Caco-2 (cell line): ENCODE measurements around the gene BCAS3. TPM values are rescaled to one million over a fixed set of nuclear protein-coding genes. Genes with fewer than 3 reads are reported as not detected.

Source experiments
- BruUV-seq: library from RNA; stranded (reverse); fragments of 400-500 nt; replicated peaks from 2 replicates; lab custom pipeline; 2021; lab: Mats Ljungman, UMichigan
- CTCF ChIA-PET: fragments of 300-600 bp; sonication (Branson Sonifier 250); formaldehyde crosslinking; loops from one replicate; lab custom pipeline; 2022; ENCODE audit warnings: antibody characterized with exemption; lab: Charles Lee
- POLR2A ChIA-PET: fragments of 300-600 bp; sonication (Branson Sonifier 250); formaldehyde crosslinking; loops from one replicate; lab custom pipeline; 2022; ENCODE audit warnings: antibody characterized with exemption; lab: Charles Lee
- DNase-seq, 2 experiments: peaks; one replicate each; pipeline versions ENCODE4 v3.0.0 to v3.0.0-alpha.2; 2020 to 2022
- H3K27me3 ChIP-seq: replicated peaks from 2 replicates; pipeline ENCODE4 v1.6.0; 2011; ENCODE audit warnings: low read length; ENCODE audit not compliant: control insufficient read depth, insufficient read depth
- H3K36me3 ChIP-seq: 2 replicates; pipeline ENCODE4 v1.5.1; 2011; ENCODE audit warnings: low read length; ENCODE audit not compliant: control insufficient read depth, insufficient read depth
- H3K4me1 ChIP-seq: fragments of 250-450 bp; sonication (Bioruptor Pico); 2 replicates; pipeline ENCODE4 v1.5.1; 2020; ENCODE audit warnings: mild to moderate bottlenecking
- H3K4me3 ChIP-seq: 2 replicates; pipeline ENCODE4 v1.5.1; 2011; ENCODE audit warnings: low read depth, mild to moderate bottlenecking, control low read depth, low read length
- H3K9me3 ChIP-seq: fragments of 250-450 bp; sonication (Bioruptor Pico); 2 replicates; pipeline ENCODE4 v1.5.1; 2020; ENCODE audit warnings: mild to moderate bottlenecking, moderate library complexity
- H3K27ac Mint-ChIP-seq: one replicate; pipeline ENCODE4 v1.8.0; 2022; ENCODE audit warnings: mixed read lengths; ENCODE audit not compliant: unreplicated experiment
- H3K27me3 Mint-ChIP-seq: one replicate; pipeline ENCODE4 v1.8.0; 2022; ENCODE audit warnings: mixed read lengths; ENCODE audit not compliant: insufficient read depth, unreplicated experiment
- H3K36me3 Mint-ChIP-seq: one replicate; pipeline ENCODE4 v1.8.0; 2022; ENCODE audit warnings: mild to moderate bottlenecking, mixed read lengths; ENCODE audit not compliant: insufficient read depth, unreplicated experiment
- H3K4me1 Mint-ChIP-seq: one replicate; pipeline ENCODE4 v1.8.0; 2022; ENCODE audit warnings: low read depth, mixed read lengths; ENCODE audit not compliant: unreplicated experiment
- H3K4me3 Mint-ChIP-seq: one replicate; pipeline ENCODE4 v1.8.0; 2022; ENCODE audit warnings: mild to moderate bottlenecking, moderate library complexity, mixed read lengths; ENCODE audit not compliant: unreplicated experiment
- H3K9me3 Mint-ChIP-seq: one replicate; pipeline ENCODE4 v1.8.0; 2022; ENCODE audit warnings: mixed read lengths; ENCODE audit not compliant: unreplicated experiment
- CTCF ChIP-seq, 2 experiments: fragments of 200-600 bp in 1 of 2; IDR thresholded peaks; 1 replicate in 1 of 2; 2 replicates in 1 of 2; pipeline versions ENCODE4 v1.5.1 to v1.8.0; 2011 to 2022; ENCODE audit warnings: antibody characterized with exemption in 1 of 2, control low read depth in 1 of 2, inconsistent platforms in 1 of 2, low read depth in 1 of 2, low read length in 1 of 2, mild to moderate bottlenecking in 1 of 2, moderate library complexity in 1 of 2; ENCODE audit not compliant: insufficient read depth in 1 of 2, severe bottlenecking in 1 of 2, unreplicated experiment in 1 of 2
- intact Hi-C: fragments of 100-400 bp; cut with micrococcal nuclease; formaldehyde crosslinking; loops from one replicate; pipeline ENCODE4 v1.10.0; 2022; ENCODE audit not compliant: unreplicated experiment
- total RNA-seq: library from RNA; stranded (reverse); gene quantifications from 2 replicates; pipeline ENCODE4 v1.2.3, GENCODE V29; 2022

Gene BCAS3
- total RNA-seq, 1 experiment from 2014 or later, result 44.1 TPM

- CTCF ChIA-PET, result no interaction called here
- POLR2A ChIA-PET, result interaction anchor here (0.7 kb wide), 1 partner anchor 70 kb away, joined by 3 read pairs; no protein-coding TSS in a partner anchor
- peaks cover 9% of the 10 kb centered on the region for H3K9me3 Mint-ChIP-seq
- no peak overlapping the region for H3K4me3 Mint-ChIP-seq
- H3K27ac Mint-ChIP-seq, result no peak overlapping the region
- H3K9me3 ChIP-seq, result no peaks in the 10 kb centered on the region
- H3K4me3 ChIP-seq, result no peak overlapping the region
- no peaks in the 10 kb centered on the region for H3K27me3 ChIP-seq
- peaks cover 16% of the 10 kb centered on the region for H3K4me1 ChIP-seq
- no peak for DNase-seq
- intact Hi-C loops, result no loop called here
- TF ChIP-seq CTCF (IDR thresholded peaks at IDR 0.05; ENCODE audit: insufficient read depth in 1 of 2, low read depth in 1 of 2, low read length in 1 of 2, severe bottlenecking in 1 of 2, unreplicated experiment in 1 of 2), result no peak
- H3K4me1 Mint-ChIP-seq, result peaks cover 23% of the 10 kb centered on the region
- H3K36me3 Mint-ChIP-seq, result peaks cover 5% of the 10 kb centered on the region
- no peaks in the 10 kb centered on the region for H3K27me3 Mint-ChIP-seq
- BruUV-seq, result no TSS peak
- H3K36me3 ChIP-seq, result no peaks in the 10 kb centered on the region
Observed at GRCh38 chr17:61161615-61162134, 484.0 kb downstream of the BCAS3 start.

DNA sequence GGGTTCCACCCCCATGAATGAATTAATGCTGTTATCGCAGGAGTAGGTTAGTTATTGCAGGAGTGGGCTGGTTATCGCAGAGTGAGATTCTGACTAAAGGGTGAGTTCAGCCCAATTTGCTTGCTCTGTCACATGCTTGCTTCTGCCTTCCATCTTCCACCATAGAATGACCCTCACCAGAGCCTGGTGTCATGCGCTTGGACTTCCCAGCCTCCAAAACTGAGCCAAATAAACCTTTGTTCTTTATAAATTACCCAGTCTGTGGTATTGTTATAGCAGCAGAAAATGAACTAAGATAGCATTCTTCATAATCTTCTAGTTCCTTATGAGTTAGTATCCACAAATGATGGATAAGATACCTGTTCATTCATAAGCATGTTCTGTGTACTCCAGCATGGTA is 486.9 kb downstream of the BCAS3 start:
- no peaks in the 10 kb centered on the region for H3K27me3 ChIP-seq
- Mint-ChIP-seq H3K4me3 (no peak overlapping the region), H3K9me3 (peaks cover 9% of the 10 kb centered on the region), H3K27ac (no peak overlapping the region), H3K4me1 (peaks cover 3% of the 10 kb centered on the region), H3K27me3 (no peaks in the 10 kb centered on the region), H3K36me3 (peaks cover 5% of the 10 kb centered on the region)
- ChIA-PET POLR2A (no interaction called here), CTCF (no interaction called here)
- no peak overlapping the region for H3K4me3 ChIP-seq
- intact Hi-C loops, result no loop called here
- no peaks in the 10 kb centered on the region for H3K36me3 ChIP-seq
- BruUV-seq, result no TSS peak
- peaks cover 2% of the 10 kb centered on the region for H3K4me1 ChIP-seq
- no peak for DNase-seq
- no peaks in the 10 kb centered on the region for H3K9me3 ChIP-seq
- no peak for TF ChIP-seq CTCF (IDR thresholded peaks at IDR 0.05; ENCODE audit: insufficient read depth in 1 of 2, low read depth in 1 of 2, low read length in 1 of 2, severe bottlenecking in 1 of 2, unreplicated experiment in 1 of 2)

DNA sequence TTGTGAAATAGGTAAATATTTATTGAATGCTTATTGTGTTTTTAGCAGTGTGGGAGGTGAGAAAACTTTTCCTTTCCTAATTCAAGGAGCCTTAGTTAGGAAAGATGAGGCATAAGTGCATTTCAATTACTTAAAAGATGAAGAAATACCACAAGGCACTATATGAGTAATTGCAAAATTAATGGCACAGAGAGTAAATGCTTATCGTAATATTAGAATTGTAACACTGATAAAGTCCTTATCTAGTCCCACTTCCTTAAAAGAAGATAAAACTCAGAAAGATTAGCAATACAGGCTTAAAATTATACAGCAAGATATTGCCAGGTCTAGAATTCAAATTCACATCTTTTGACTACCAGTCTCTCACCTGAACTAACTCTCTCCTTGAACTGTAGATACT is 489.4 kb downstream of the BCAS3 start:
- intact Hi-C loops, result no loop called here
- no TSS peak for BruUV-seq
- DNase-seq, result no peak
- Histone ChIP-seq H3K27me3 (no peaks in the 10 kb centered on the region), H3K36me3 (no peaks in the 10 kb centered on the region), H3K4me1 (no peaks in the 10 kb centered on the region), H3K4me3 (no peak overlapping the region), H3K9me3 (no peaks in the 10 kb centered on the region)
- Mint-ChIP-seq H3K9me3 (peaks cover 9% of the 10 kb centered on the region), H3K27ac (no peak overlapping the region), H3K4me3 (no peak overlapping the region), H3K36me3 (peaks cover 16% of the 10 kb centered on the region), H3K4me1 (no peaks in the 10 kb centered on the region), H3K27me3 (no peaks in the 10 kb centered on the region)
- POLR2A ChIA-PET, result no interaction called here
- no peak for TF ChIP-seq CTCF (IDR thresholded peaks at IDR 0.05; ENCODE audit: insufficient read depth in 1 of 2, low read depth in 1 of 2, low read length in 1 of 2, severe bottlenecking in 1 of 2, unreplicated experiment in 1 of 2)
- CTCF ChIA-PET, result no interaction called here
